Right atrium auricular region (tissue), 2 donors: ENCODE results near the gene ASCC3. TPM values are rescaled to one million over a fixed set of nuclear protein-coding genes. Genes with fewer than 3 reads are reported as not detected.

Experiments used
- DNase-seq: peaks from one replicate; pipeline ENCODE4 v3.0.0-alpha.2; 2019; ENCODE audit warnings: low spot score
- H3K27ac ChIP-seq, 2 donors: fragments of 200-600 bp; sonication (generic); 1 replicate in 1 of 2; 2 replicates in 1 of 2; pipeline ENCODE4 v1.5.1; 2016 to 2019
- H3K27me3 ChIP-seq, 2 donors: fragments of 200-600 bp; sonication (generic); one replicate each; pipeline versions ENCODE4 v1.5.1 to v1.6.0; 2017 to 2019
- H3K36me3 ChIP-seq: fragments of 200-600 bp; sonication (generic); one replicate; pipeline ENCODE4 v1.5.1; 2016
- H3K4me1 ChIP-seq, 2 donors: fragments of 200-600 bp; sonication (generic); one replicate each; pipeline versions ENCODE4 v1.5.1 to v1.6.0; 2017 to 2019
- H3K4me3 ChIP-seq, 2 donors: fragments of 200-600 bp; sonication (generic); 1 replicate in 1 of 2; 2 replicates in 1 of 2; pipeline ENCODE4 v1.5.1; 2017 to 2019; ENCODE audit warnings: mild to moderate bottlenecking in 1 of 2, moderate library complexity in 1 of 2
- H3K9me3 ChIP-seq, 2 donors: fragments of 200-600 bp; sonication (generic); one replicate each; pipeline ENCODE4 v1.5.1; 2019
- CTCF ChIP-seq, 2 donors: fragments of 200-600 bp; sonication (generic); IDR thresholded peaks; one replicate each; pipeline ENCODE4 v1.5.1; 2019; ENCODE audit warnings: antibody characterized with exemption in 2 of 2
- total RNA-seq, 2 donors: library from RNA; depleted of rRNA; stranded (reverse); fragments of >200 nt; gene quantifications; one replicate each; pipeline ENCODE4 v1.1.0, GENCODE V29; 2016

The ASCC3 gene
- total RNA-seq, 2 donors from 2014 or later, result 18.7 to 20.0 TPM

DNA sequence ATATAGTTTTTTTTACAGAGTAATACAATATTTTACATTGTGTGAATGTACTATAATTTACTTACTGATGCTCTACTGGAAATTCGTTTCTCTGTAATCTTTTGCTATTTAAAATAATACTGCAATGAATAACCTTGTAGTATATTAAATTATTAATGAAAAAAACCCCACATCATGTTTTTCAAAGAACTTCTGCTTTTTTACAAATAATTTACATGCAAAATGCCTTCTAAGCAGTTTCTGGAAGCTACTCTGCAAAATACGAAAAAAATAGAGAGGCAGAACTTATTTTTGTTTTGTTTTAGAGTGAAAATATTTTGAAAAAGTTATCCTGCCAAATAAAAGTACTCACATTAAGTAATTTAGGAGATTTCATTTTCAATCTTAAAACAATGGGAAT, 250.6 kb downstream of the ASCC3 start:
- peaks cover 10% of the 10 kb centered on the region for H3K36me3 ChIP-seq

DNA sequence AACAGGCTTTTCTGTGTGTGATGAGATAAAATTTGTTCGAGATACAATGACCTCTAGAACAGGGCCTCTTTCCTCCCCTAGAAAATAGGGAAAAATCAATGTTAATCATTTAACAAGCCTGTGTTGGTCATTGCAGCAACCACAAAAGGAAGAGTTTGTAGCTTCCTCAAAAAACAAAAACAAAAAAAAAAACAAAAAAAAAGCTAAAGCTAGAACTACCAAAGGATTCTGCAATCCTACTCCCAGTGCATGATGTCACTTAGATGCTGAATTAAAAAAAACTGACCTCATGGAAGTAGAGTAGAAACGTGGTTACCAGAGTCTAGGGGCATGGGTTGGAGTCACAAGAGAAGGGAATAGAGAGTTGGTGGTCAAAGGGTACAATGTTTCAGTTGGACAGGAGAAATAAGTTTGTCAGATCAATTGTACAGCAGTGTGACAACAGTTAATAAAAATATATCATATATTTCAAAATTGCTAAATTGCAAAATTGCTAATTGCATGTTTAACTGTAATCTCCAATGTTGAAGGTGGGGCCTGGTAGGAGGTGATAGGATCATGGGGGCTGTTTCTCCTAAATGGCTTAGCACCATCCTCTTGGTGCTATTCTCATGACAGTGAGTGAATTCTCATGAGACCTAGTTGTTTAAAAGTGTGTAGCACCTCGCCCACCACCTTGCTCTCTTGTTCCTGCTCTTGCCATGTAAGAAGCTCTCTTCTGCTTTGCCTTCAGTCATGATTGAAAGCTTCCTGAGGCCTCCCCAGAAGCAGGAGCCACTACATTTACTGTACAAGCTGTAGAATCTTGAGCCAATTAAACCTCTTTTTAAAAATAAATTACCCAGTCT, 253.0 kb downstream of the ASCC3 start:
- Histone ChIP-seq H3K4me1 (no peaks in the 10 kb centered on the region), H3K4me3 (no peak overlapping the region), H3K9me3 (no peaks in the 10 kb centered on the region), H3K27ac (no peak overlapping the region), H3K36me3 (peaks cover 10% of the 10 kb centered on the region), H3K27me3 (no peaks in the 10 kb centered on the region)
- no peak for DNase-seq
- TF ChIP-seq CTCF (IDR thresholded peaks at IDR 0.05), result no peak

More for the DNA sequence above, 250.6 kb downstream of the ASCC3 start:
- Histone ChIP-seq H3K27me3 (no peaks in the 10 kb centered on the region), H3K4me1 (no peaks in the 10 kb centered on the region), H3K4me3 (no peak overlapping the region), H3K9me3 (no peaks in the 10 kb centered on the region), H3K27ac (no peak overlapping the region)
- no peak for DNase-seq
- no peak for TF ChIP-seq CTCF (IDR thresholded peaks at IDR 0.05)

GRCh38 chr6:100626721-100627120, 254.4 kb downstream of the ASCC3 start:
- peaks cover 10% of the 10 kb centered on the region for H3K36me3 ChIP-seq
- no peak for TF ChIP-seq CTCF (IDR thresholded peaks at IDR 0.05)

GRCh38 chr6:100622907-100623692, 258.0 kb downstream of the ASCC3 start:
- DNase-seq, result no peak
- TF ChIP-seq CTCF (IDR thresholded peaks at IDR 0.05), result no peak
- Histone ChIP-seq H3K36me3 (peaks cover 7% of the 10 kb centered on the region), H3K9me3 (no peaks in the 10 kb centered on the region), H3K27me3 (no peaks in the 10 kb centered on the region), H3K4me1 (no peaks in the 10 kb centered on the region), H3K4me3 (no peak overlapping the region), H3K27ac (no peak overlapping the region)

More at GRCh38 chr6:100626721-100627120, 254.4 kb downstream of the ASCC3 start:
- Histone ChIP-seq H3K9me3 (no peaks in the 10 kb centered on the region), H3K27ac (no peak overlapping the region), H3K27me3 (no peaks in the 10 kb centered on the region), H3K4me1 (no peaks in the 10 kb centered on the region), H3K4me3 (no peak overlapping the region)
- DNase-seq, result no peak

DNA sequence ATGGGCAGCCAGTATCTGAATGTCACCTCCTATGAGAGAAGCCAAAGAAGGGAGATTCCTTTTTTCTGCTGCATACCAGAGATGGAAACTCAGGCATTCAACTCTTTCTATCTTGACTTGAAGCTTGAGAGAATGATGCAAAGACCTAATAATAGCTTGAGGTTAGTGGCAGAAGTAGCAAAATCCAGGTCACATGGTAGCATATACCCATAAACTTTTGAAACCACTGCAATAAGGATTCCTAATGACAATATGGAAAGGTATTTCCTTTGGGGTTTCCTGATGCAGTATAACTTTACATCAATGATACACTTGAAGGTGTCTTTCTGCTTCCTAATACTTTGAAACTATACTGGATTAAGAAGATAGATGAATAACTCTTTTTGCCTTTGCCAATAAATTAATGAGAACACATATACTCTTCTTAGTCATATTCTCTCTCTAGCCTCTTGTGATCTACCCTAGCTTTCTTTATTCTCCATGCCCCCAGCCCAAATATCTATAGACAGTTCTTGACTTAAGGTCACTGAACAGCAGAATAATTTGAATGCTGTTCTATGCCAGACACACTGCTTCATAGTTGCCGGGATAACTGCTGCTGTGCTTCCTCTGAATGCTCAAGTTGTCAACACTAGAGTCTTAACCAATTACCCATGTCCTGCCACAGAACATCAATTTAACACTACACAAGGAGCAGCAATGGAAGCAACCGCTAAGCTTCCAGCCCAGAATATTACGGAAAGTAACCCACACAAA, 260.9 kb downstream of the ASCC3 start:
- DNase-seq, result no peak
- Histone ChIP-seq H3K4me3 (no peak overlapping the region), H3K9me3 (no peaks in the 10 kb centered on the region), H3K27me3 (no peaks in the 10 kb centered on the region), H3K36me3 (no peaks in the 10 kb centered on the region), H3K4me1 (no peaks in the 10 kb centered on the region), H3K27ac (no peak overlapping the region)
- no peak for TF ChIP-seq CTCF (IDR thresholded peaks at IDR 0.05)
